NCI-H345 (cell line): ENCODE measurements around the gene SLC25A2.

Experiments
- DNase-seq: peaks from one replicate; lab custom pipeline; 2025; lab: John Stamatoyannopoulos, UW

Gene SLC25A2

GRCh38 chr5:141313711-141314110 lies 9.9 kb upstream of the SLC25A2 start:
- DNase-seq, result no peak

DNA sequence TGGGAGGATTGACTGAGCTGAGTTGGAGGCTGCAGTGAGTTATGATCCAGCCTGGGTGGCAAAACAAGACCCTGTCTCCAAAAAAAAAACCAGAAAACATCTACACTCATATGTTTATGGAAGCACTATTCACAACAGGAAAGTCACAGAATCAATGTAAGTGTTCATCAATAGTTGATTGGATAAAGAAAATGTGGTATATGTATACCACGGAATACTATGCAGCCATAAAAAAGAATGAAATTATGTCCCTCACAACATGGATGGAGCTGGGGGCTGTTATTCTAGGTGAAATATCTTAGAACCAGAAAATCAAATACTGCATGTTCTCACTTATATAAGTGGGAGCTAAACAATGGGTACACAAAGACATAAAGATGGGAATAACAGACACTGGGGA lies 2.8 kb upstream of the SLC25A2 start:
- no peak for DNase-seq

DNA sequence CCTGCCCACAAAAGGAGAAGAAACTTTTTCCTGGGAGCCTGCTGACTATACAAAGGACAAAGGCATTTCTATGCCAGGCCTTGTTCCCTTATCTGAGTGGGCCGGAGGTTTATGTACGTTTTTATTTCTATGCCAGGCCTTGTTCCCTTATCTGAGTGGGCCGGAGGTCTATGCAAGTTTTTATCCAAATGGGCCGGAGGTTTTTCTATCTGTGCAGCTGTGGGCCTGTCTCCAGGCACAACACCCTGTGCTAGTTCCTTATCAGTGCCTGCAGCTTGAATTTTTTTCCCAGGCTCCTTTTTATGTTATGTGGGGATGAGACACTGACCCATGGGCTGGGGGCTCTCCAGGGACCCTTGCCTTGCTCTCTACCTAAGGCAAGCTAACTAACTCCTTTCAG lies 5.5 kb downstream of the SLC25A2 start:
- no peak for DNase-seq

- no peak for DNase-seq
Measured at GRCh38 chr5:141272906-141273305, 30.9 kb downstream of the SLC25A2 start.

GRCh38 chr5:141269195-141269594 lies 34.7 kb downstream of the SLC25A2 start:
- DNase-seq, result no peak

- DNase-seq, result no peak
Measured at GRCh38 chr5:141261238-141261546, 42.7 kb downstream of the SLC25A2 start.

GRCh38 chr5:141260458-141261237 lies 43.2 kb downstream of the SLC25A2 start:
- DNase-seq, result no peak

DNA sequence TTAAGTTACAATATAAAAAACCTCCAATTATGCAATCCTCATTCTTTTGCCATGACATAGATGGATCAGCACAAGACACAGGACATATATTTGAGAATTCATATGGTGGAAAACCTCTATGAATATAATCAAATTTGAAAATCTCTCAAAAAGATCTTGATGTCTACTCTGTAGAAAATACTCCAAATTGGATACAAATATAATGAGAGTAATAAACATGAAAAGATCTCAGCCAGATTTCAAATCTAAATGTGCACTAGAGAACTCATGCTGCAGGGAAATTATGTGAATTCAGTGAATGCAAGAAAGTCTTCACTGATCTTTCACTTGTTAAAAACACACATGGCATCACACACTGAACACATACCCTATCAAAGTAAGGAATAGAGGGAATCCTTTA lies 44.9 kb downstream of the SLC25A2 start:
- no peak for DNase-seq

GRCh38 chr5:141258464-141258863 lies 45.4 kb downstream of the SLC25A2 start:
- no peak for DNase-seq
